NCI-H2196 treated with DMSO at 0.1 percent for 48 hours (cell line): Measurements from ENCODE around the gene CCDC88C.
"Not testable (repeated sequence)": the region's sequence is repeated elsewhere in the genome, so short reads cannot be mapped to it uniquely, and the experiment has no call there.

Experiments
- DNase-seq: peaks from one replicate; lab custom pipeline; 2025; ENCODE audit not compliant: unreplicated experiment; lab: John Stamatoyannopoulos, UW

The CCDC88C gene

DNA sequence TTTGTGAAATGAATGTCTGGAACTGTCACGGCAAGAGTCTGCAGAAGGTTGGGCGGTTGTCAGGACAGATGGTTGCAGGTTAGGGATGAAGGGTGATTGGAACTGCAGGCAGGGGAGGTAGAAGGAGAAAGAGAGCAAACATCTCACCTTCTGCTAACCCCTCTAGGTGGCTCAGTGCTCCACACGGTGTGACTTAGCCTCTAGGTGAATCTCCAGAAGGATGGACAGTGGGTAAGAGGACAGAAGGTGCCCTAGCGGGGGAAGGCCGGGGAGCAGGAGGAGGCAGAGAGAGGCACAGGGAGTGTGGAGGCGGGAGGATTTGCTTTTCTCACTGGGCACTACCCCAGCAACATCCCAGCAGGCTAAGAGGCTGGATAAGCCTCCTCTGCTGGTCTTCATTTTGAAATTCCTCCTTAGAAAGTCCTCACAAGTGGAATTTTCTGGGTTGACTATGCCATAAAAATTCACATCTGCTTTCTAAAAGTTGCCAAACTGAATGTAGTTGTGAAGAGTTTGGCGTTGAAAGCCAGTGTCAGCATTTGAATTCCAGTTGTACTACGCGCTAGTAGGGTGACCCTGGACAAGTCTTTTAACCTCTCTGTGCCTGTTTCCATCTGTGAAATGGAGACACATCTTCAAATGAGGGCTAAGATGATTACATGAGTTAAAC lies 162.5 kb downstream of the CCDC88C start:
- DNase-seq: no peak

GRCh38 chr14:91254461-91254860 lies 163.2 kb downstream of the CCDC88C start:
- DNase-seq: no peak

- DNase-seq: no peak
Measured at GRCh38 chr14:91253795-91254323, 163.8 kb downstream of the CCDC88C start.

GRCh38 chr14:91252871-91253794 lies 164.5 kb downstream of the CCDC88C start:
- DNase-seq: no peak

GRCh38 chr14:91250912-91251311 lies 166.7 kb downstream of the CCDC88C start:
- DNase-seq: no peak

DNA sequence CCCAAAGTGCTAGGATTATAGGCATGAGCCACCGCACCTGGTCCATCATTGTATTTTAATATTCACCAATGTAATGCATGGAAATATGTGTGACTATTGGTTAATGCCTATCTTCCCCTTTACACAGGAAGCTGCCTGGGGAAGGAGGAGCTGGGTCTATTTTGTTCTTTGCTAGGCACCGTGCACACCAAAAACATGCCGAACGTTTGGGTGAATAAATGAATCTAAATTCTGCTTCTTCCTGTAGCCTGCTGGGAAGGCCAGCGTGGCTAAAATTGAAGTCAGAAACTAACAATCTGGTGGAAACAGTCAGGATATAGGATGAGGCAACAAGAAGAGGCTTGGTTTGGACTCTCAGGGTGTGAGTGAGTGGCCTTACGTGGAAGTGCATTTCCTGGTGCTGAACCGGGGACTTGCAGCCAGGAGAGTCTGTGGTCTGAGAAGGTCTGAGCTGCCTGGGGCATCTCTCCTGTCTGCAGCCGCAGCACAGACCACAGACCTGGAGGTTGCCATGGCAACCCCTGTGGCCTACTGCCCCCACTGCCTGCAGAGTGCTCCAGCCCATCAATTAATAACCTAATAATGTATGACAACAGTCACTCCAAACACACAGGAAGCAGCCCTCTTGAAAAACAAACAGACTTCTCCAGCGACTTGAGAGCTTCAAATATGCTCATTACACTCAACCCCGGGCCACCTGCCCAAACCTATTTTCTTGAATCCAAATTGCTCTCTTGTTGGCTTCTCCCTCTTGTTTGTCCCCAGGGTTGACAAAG lies 167.6 kb downstream of the CCDC88C start:
- no peak for DNase-seq

DNA sequence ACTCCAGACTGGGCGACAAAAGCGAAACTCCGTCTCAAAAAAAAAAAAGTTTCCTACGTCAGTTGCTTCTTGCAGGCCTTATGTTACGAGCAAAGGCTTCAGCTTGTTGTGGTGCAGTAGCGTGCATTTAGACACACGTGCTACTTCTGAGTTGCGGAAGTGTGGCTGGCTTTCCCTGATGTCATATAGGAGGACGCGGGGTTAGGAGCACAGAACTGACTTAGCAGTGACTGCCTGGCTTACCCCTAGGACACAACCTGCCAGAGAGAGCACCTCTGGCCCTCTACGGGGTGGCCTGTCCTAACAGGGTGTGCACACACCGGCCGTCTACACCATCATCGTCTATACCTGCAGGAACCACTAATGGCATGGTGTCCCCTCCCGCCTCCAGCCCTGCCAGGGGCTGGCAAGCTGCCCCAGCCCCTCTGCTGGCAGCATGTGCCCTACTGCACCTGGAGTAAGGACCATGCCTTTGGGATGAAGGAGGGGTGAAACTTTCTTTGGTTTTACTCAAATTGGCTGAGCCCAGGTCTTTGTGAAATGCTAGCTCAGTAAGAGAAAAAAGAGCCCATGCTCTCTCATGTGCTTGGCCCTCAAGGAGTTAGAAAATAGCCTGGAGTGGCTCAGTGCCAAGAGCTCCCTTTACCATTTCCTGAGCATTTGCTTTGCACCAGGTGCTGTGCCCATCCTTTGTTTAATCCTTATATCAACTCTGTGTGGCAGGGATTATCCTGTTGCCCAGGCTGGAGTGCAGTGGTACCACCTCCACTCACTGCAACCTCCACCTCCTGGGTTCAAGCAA lies 171.4 kb downstream of the CCDC88C start:
- DNase-seq: no peak

DNA sequence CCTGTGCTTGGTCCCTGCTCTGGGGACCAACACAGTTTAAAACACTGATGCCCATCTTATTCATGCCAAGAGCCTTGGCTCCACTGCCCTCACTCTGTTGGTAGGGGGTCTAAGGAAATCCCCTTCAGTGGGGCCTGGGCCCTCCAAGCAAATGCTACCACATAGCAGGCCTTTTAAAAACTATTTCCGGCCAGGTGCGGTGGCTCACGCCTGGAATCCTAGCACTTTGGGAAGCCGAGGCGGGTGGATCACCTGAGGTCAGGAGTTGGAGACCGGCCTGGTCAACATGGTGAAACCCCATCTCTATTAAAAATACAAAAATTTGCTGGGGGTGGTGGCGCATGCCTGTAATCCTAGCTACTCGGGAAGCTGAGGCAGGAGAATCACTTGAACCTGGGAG lies 172.0 kb downstream of the CCDC88C start:
- DNase-seq: not testable (repeated sequence)

DNA sequence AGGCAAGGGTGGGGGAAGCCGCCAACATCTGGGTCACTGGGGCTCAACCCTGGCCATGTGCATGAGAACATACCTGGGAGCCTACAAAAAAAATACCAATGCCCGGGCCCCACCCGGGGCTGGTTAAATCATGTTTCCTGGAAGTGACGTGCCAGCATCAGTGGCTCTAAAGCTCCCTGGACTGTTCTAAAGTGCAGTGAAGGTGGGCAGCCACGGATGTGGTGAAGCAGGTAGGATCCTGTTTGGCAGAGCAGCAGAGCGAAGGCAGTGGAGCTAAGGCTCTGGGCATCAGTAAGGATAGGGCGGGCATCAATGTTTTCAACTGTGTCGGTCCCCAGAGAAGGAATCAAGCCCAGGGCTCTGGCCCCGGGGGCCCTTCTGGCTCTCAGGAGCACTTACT lies 172.6 kb downstream of the CCDC88C start:
- DNase-seq: no peak

GRCh38 chr14:91244501-91244901 lies 173.1 kb downstream of the CCDC88C start, which contains the start of gene GPR68:
Gene GPR68, minus strand, starts transcription at chr14:91244704. Its CDS starts 9,654 bp downstream, at chr14:91235050.
- DNase-seq: no peak

DNA sequence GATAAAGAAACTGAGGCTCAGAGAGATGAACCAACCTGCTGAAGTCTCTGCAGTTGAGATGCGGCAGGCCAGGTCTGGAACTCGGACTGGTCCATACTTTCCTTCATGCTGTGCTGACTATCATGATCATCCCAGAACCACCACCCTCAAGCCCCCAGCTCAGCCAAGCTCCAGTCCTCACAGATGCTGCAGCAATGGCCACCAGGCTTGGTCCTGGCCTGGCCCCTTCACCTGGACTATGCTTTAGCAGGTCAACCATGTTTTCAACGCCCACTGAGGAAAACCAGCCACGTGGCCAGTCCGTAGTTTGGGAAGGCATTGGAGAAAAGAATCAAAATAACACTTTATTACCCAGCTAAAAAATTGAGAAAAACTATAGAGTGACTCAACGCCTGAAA lies 174.5 kb downstream of the CCDC88C start:
- no peak for DNase-seq

- no peak for DNase-seq
Measured at GRCh38 chr14:91242635-91243034, 175.0 kb downstream of the CCDC88C start.

DNA sequence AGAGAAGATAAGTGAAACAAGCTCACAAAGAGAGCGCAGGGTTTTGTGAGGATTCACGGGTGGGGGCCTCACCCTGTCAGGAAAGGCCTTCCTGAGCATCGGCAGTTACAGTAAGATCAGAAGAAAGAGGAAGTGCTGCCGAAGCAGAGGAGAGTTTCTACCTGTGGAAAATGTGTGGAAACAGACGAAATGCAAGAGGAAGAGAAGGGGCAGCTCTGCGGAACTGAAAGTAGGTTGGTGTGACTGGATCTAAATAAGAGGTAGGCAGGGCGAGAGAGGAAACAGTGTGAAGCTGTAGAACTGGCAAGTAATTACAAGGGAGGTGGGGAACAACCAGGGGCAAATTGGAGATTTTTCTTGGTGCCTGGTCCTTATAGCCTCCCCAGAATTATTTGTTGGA lies 175.8 kb downstream of the CCDC88C start:
- no peak for DNase-seq

DNA sequence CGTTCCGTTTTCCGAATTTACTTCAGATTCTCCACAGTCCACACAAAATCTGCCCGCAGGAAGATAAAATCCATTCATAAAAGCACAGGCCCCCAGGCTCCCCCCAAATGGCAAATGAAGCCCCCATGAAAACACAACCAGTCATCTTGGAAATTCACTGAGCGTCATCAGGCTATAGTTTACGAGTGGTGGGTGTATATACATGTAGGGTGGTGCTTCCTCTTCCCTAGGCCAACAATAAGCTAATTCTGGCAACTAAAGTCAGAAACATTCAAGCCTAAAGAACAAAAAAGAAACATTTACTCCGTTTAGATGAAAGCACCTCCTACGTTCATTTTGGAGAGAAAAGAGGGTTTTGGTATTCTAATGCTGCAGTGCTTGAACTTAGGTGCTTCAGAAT lies 179.0 kb downstream of the CCDC88C start:
- no peak for DNase-seq

- DNase-seq: no peak
Measured at GRCh38 chr14:91238085-91238484, 179.5 kb downstream of the CCDC88C start.

- no peak for DNase-seq
Measured at GRCh38 chr14:91237219-91237618, 180.4 kb downstream of the CCDC88C start.

GRCh38 chr14:91235841-91236240 lies 181.8 kb downstream of the CCDC88C start:
- no peak for DNase-seq

- DNase-seq: no peak
Measured at GRCh38 chr14:91234791-91235114, 182.9 kb downstream of the CCDC88C start.

DNA sequence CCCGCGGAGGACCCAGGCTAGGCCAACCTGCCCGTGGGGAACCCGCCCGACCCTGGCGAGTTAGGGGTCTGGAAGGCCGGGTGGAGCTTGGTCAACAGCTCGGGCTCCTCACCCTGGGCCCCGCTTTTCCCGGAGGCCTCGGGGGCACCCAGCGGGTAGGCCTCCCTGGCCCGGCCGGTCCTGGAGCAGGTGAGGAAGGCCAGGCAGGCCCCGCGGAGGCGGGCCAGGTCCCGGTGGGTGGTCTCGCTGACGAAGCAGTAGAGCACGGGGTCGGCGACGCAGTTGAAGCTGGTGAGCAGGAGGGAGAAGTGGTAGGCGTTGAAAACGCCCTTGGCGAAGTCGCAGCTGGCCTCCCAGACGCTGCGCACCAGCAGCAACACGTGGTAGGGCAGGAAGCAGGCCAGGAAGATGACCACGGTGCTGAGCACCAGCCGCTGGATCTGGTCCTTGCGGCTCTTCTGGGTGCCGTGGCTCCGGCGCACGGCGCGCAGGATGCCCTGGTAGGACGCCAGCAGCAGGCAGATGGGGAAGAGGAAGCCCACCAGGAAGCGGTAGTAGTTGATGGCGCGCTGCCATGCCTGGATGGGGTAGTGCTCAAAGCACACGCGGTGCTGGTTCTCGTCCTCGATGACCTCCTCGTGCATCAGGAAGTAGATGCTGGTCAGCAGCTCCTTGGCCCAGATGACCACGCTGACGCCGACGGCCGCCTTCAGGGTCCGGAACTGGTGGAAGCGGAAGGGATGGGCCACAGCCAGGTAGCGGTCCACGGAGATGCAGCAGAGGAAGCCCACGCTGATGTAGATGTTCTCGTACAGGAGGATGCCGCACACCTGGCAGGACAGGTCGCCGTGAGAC lies 183.5 kb downstream of the CCDC88C start:
- DNase-seq: no peak

DNA sequence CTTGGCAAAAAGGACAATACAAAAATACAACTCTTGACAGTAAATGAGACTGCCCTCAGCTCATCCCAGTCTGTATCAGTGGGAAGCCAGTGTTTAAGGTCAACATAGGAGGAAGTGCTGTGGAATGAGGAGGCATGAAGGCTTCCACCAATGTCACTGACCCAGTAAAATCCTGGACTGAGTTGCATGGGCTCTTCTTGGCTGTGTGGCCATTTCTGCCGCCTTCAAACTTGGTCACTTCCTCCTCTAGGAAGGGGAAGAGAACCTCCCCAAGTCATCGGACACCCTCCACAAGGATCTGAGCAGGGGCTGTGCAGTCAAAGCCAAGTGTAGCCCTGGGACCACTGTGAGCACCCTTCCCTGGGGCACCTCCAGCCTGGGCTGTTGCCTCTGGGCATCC lies 185.0 kb downstream of the CCDC88C start:
- DNase-seq: no peak
